Stimulated activated CD4-positive, alpha-beta T cell treated with anti-CD3 and anti-CD28 coated beads, Interleukin-12 subunit alpha, Interleukin-12 subunit beta, amount 100 ng/mL, for 48 hours (primary cell): ENCODE measurements around the gene CACTIN.
"Not testable (repeated sequence)": the region's sequence is repeated elsewhere in the genome, so short reads cannot be mapped to it uniquely, and the experiment has no call there.

ENCODE experiments used
- DNase-seq, 3 donors: peaks; one replicate each; pipeline ENCODE4 v3.0.0-alpha.2; 2020; ENCODE audit warnings: low read depth in 2 of 3, low spot score in 1 of 3

The CACTIN gene

DNA sequence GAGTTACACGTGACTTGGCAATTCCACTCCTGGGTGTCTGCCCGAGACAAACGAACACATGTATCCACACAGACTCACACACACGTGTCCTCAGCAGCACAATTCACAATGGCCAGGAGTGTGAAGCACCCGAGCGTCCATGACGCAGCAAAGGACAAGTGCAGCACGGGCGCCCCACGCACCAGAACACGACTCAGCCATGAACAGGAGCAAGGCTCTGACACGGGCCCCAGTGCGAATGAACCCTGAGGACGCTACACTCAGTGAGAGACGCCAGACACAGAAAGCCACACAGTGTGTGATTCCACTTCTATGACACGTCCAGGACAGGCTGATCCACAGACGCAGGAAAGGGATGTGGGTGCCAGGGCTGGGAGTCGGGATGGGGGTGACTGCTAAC lies 37.2 kb upstream of the CACTIN start:
- no peak for DNase-seq

- DNase-seq, result no peak
These were observed 35.0 kb upstream of the CACTIN start for GRCh38 chr19:3661284-3662238.

DNA sequence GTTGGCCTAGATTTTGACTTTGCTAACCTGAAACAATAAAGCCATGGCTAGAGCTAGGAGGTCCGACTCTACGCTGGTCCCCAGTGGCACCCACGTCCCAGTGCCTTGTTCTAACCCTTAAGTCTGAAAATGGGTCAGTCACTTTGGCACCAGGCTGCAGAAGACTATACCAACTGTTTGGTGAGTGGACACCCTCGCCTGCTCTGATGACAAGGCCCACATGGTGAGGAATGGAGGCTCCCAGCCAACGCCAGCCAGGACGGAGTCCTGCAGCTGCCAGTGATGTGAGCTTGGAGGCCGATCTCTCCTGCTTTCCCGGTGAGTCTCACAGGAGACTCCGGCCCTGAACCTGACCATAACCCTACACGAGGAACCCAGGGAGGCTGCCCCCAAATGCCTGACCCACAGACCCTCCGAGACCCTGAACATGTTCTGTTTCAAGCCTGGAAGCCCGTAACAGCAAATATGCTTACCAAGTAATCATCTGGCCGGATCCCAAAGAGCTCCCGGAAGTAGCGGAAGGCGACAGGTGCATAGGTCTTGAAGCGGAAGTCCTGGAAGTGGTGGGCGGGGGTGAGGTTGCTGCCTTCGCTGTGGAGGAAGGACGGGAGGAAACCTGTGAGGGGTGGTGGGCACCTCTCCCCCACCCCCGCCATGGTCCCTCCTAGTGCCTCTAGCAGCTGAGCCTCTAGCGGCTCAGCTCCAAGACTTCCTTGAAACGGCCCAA lies 34.1 kb upstream of the CACTIN start:
- DNase-seq, result no peak

DNA sequence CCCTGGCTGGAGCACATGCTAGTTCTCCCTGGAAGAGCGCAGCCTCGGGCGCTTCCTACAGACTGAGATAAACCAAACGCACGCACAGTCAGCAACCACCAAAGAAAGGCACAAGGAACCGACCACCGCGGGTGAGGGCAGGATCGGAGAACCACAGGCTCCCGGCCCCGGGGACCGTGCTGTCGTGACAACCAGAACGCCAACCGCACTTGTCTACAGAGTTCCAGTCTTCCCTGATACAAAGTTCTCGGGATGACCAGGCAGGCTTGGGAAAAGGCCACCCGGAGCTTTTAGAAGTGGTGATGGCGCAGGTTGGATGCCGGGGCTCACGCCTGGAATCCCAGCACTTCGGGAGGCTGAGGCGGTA lies 33.1 kb upstream of the CACTIN start:
- no peak for DNase-seq

DNA sequence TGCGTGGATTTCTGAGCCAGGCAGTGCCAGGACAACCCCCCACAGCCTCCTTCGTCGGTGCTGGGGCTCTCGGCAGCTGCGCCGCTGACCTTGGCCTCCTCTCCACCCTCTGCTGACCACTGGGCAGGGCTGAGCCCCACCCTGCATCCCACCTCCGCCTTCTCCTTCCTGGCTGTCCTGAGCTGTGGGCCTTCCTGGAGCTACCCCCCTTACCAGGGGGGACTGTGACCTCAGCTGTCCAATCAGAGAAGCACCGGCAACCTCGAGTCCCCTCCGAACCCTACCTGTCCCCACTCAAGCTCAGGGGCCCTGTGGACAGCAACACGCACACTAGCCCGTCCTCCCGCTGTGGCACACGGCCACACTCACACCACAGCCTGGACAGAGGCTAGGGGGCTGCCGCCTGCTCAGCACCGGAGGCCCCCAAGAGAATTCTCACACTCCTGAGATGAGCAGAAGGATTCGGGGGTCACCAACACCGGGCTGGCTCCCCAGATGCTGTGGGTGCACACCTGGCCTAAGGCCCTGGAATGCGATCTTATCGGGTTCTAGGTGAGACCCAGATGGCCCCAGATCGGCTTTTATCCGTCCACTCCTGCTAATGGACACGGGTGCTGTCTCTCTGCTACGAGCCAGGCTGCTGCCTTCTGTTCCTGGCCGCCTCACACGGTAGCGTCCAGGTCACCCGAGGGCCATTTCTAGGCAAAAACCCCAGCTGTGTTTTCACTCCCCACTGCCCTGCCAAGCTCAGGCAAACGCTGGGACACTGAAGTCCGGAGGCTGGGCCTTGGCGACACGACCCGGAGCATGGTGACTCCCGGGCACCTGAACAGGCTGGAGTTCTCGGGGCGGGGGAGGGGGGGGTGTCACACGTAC lies 32.5 kb upstream of the CACTIN start:
- DNase-seq, result no peak

- DNase-seq, result no peak
These were observed 31.6 kb upstream of the CACTIN start for GRCh38 chr19:3658004-3658869.

GRCh38 chr19:3657395-3657769 lies 30.8 kb upstream of the CACTIN start:
- DNase-seq, result no peak

- no peak for DNase-seq
These were observed 30.3 kb upstream of the CACTIN start for GRCh38 chr19:3656747-3657394.

DNA sequence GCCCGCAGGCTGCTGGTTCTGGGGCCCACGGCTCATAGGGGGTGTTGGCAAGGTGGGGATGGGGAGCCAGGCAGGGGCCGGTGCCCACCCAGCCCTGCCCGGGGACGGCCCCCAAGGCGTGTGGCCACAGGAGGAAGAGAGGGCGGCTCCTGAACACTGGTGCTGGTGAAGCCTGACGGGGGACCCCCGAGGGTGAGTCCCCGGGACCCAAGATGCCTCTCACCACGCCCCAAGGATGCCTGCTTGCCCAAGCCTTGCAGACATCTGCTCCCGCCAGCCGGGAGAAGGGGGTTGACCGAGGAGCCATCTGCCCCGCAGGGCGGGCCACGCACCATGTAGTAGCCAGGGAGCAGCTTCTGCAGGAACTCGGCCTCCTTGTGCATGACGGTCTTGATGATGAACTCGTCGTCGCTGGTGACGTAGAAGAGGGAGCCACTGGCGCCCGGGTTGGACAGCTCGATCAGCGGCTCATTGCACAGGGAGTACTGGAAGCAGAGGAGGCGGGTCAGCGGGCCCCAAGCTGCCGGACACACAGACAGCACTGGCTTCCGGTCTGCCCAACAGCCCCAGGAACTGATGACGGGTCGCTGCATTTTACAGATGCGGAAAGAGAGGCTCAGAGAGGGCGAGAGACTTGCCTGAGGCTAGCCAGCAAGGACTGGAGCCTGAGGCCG lies 29.6 kb upstream of the CACTIN start:
- DNase-seq, result no peak

- no peak for DNase-seq
These were observed 28.9 kb upstream of the CACTIN start for GRCh38 chr19:3655402-3656072.

GRCh38 chr19:3653865-3654513 lies 27.4 kb upstream of the CACTIN start:
- DNase-seq, result no peak

DNA sequence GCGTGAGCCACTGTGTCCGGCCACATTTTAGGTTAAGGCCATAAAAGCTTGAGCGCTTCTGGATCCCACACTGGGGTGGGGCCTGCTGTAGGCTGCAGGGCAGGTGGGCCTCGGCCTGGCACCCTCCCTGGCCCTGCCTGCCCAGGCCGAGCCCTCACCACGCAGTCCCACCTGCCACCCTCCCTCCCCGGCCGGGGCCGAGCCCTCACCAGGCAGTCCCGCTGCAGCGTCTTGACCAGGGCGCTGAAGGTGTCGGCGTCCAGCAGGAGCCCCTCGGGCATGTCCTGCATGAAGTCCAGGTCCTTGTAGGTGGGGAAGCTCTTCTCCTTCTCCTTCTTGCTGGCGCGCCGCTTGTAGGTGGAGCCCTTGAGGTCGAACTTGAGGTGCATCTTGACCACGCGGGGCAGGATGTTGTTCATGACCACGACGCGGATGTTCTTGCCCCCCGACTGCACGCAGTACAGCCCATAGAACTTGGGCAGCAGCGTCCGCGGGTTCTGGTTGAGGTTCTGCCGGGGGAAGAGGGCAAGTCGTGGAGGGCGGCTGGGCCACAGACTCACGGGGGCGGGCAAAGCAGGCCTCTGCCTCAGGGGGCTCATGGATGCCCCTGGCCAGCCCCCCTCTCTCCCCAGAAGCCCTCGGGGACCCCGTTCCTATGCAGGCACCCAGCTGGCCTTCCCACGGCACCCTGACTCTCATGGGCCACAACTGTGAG lies 26.6 kb upstream of the CACTIN start:
- no peak for DNase-seq

DNA sequence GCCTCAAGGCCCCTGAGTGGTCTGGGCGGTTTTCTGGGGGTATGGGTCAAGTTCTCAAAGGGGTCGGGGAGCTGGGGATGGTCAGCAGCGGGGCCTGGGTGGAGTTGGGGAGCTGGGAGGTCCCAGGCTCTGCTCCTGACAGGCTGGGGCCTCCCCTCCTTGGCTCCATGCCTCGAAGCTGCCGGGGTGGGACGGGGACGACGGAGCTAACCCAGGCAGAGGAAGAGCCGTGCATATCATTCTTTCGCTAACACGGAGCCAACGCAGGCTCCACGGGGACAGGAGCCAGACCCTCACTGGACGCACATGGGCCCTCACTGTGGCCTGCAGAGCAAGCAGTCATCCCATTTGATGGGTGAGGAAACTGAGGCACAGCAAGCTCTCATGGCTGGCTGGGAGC lies 25.8 kb upstream of the CACTIN start:
- no peak for DNase-seq

DNA sequence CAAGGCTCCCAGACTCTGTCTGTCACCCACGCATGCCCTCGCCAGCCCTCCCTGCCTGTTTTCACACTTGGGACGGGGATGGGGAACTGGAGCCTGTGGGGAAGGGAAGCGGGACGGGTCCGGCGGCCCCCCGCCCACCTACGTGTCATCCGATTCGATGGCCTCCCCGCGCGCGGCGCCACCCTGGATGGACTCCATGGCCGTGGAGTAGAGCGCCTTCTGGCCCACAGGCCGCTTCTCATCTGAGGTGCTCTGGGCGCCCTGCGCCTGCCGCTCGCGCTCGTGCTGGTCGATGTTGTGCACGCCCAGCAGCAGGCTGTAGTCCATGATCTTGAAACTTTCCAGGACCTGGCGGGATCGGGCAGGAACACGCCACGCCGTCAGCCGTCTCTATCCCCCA lies 25.1 kb upstream of the CACTIN start:
- no peak for DNase-seq

DNA sequence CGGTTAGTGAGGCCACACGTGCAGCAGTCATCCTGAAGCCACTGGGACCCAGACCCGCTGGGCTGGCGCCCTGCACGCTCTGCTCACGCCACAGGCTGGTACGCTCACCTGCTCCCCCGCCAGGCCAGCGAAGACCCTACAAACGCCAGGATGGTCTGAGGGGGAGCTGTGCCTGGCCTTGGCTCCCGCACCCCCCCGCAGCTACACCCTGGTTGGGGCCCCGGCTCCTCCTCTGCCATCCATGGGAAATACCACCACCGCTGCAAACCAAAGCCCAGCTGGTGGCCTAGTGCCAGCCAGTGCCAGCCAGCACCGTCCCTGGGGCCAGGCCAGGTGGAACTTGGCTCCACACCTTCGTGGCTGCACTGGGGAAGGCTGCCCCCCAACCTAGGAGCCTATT lies 23.3 kb upstream of the CACTIN start:
- DNase-seq, result no peak

GRCh38 chr19:3648037-3648905 lies 21.7 kb upstream of the CACTIN start:
- no peak for DNase-seq

DNA sequence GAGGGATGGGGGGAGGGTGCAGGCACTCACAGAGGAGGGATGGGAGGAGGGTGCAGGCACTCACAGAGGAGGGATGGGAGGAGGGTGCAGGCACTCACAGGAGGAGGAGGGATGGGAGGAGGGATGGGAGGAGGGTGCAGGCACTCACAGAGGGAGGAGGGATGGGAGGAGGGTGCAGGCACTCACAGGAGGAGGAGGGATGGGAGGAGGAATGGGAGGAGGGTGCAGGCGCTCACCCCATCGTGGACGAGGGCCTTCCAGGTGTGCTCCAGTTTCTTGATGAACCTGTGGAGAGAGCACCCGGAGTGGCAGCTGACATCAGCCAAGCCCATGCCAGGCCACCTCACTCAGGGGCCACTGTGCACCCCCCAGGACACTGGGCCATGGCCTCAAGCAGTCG lies 20.5 kb upstream of the CACTIN start:
- not testable (repeated sequence) for DNase-seq
